Naive thymus-derived CD4-positive, alpha-beta T cell (primary cell): ENCODE results near the gene LANCL2. TPM values are rescaled to one million over a fixed set of nuclear protein-coding genes. Genes with fewer than 3 reads are reported as not detected.
"Not testable (repeated sequence)": the region's sequence is repeated elsewhere in the genome, so short reads cannot be mapped to it uniquely, and the experiment has no call there.

Source experiments
- ATAC-seq: fragments of 150-1000 bp; cut with Tn5 transposase; 2 replicates; pipeline ENCODE4 v1.10.0; 2021; ENCODE audit warnings: mild to moderate bottlenecking, moderate library complexity
- CTCF ChIA-PET: fragments of 350-600 bp; sonication (Branson Sonifier 250); formaldehyde crosslinking; loops from one replicate; lab custom pipeline; 2021; ENCODE audit warnings: antibody characterized with exemption; lab: Charles Lee
- POLR2A ChIA-PET: fragments of 350-600 bp; sonication (Branson Sonifier 250); formaldehyde crosslinking; loops from one replicate; lab custom pipeline; 2021; ENCODE audit warnings: antibody characterized with exemption, inconsistent platforms; lab: Charles Lee
- DNase-seq, 9 donors: peaks; one replicate each; pipeline versions ENCODE4 v3.0.0 to v3.0.0-alpha.2; 2020 to 2022; ENCODE audit warnings: mixed read lengths in 1 of 9
- H3K27ac ChIP-seq: one replicate; pipeline ENCODE4 v1.7.0; 2013; ENCODE audit warnings: mild to moderate bottlenecking, low read depth, low read length, moderate library complexity
- H3K27me3 ChIP-seq, 2 donors: one replicate each; pipeline ENCODE4 v1.7.0; 2013; ENCODE audit warnings: low read length in 2 of 2, mild to moderate bottlenecking in 2 of 2, moderate library complexity in 2 of 2; ENCODE audit not compliant: control insufficient read depth in 2 of 2, insufficient read depth in 2 of 2
- H3K36me3 ChIP-seq, 3 experiments: 1 replicate in 2 of 3; 2 replicates in 1 of 3; pipeline ENCODE4 v1.7.0; 2013; ENCODE audit warnings: low read length in 3 of 3, mild to moderate bottlenecking in 3 of 3, moderate library complexity in 1 of 3; ENCODE audit not compliant: insufficient read depth in 3 of 3, control insufficient read depth in 2 of 3
- H3K4me1 ChIP-seq, 2 donors: one replicate each; pipeline ENCODE4 v1.7.0; 2013; ENCODE audit warnings: low read length in 2 of 2, mild to moderate bottlenecking in 2 of 2, moderate library complexity in 1 of 2; ENCODE audit not compliant: control insufficient read depth in 2 of 2, insufficient read depth in 2 of 2
- H3K4me3 ChIP-seq: 2 replicates; pipeline ENCODE4 v1.7.0; 2013; ENCODE audit warnings: mild to moderate bottlenecking, low read length
- H3K9me3 ChIP-seq, 3 experiments: 1 replicate in 2 of 3; 2 replicates in 1 of 3; pipeline ENCODE4 v1.7.0; 2013; ENCODE audit warnings: low read length in 3 of 3; ENCODE audit not compliant: control insufficient read depth in 2 of 3
- H3K27ac Mint-ChIP-seq, 9 donors: one replicate each; pipeline ENCODE4 v1.8.0; 2020 to 2022; ENCODE audit warnings: mixed read lengths in 9 of 9, mild to moderate bottlenecking in 8 of 9, moderate library complexity in 5 of 9, inconsistent platforms in 2 of 9
- H3K27me3 Mint-ChIP-seq, 5 donors: one replicate each; pipeline ENCODE4 v1.8.0; 2021 to 2022; ENCODE audit warnings: mixed read lengths in 5 of 5, mild to moderate bottlenecking in 1 of 5
- H3K36me3 Mint-ChIP-seq, 5 donors: one replicate each; pipeline ENCODE4 v1.8.0; 2020 to 2022; ENCODE audit warnings: mixed read lengths in 5 of 5, mild to moderate bottlenecking in 3 of 5, inconsistent platforms in 1 of 5
- H3K4me1 Mint-ChIP-seq, 7 donors: one replicate each; pipeline ENCODE4 v1.8.0; 2020 to 2022; ENCODE audit warnings: mixed read lengths in 7 of 7, mild to moderate bottlenecking in 3 of 7, inconsistent platforms in 1 of 7
- H3K4me3 Mint-ChIP-seq, 10 donors: one replicate each; pipeline ENCODE4 v1.8.0; 2020 to 2022; ENCODE audit warnings: mild to moderate bottlenecking in 10 of 10, mixed read lengths in 10 of 10, moderate library complexity in 6 of 10, inconsistent platforms in 2 of 10
- H3K9me3 Mint-ChIP-seq, 11 donors: one replicate each; pipeline ENCODE4 v1.8.0; 2020 to 2022; ENCODE audit warnings: mixed read lengths in 11 of 11, mild to moderate bottlenecking in 4 of 11, inconsistent platforms in 1 of 11, moderate library complexity in 1 of 11
- intact Hi-C, 2 donors: fragments of 100-400 bp; cut with micrococcal nuclease; formaldehyde crosslinking; loops; one replicate each; pipeline ENCODE4 v1.15.1; 2023
- polyA plus RNA-seq, 2 donors: library from polyadenylated mRNA; unstranded; fragments of 300-500 nt; fragmentation: Illumina TruSeq; gene quantifications; one replicate each; pipeline ENCODE4 v1.2.3, GENCODE V29; 2021
- total RNA-seq, 6 experiments: library from RNA in 5 of 6; stranded (reverse) in 5 of 6; gene quantifications; 1 replicate in 5 of 6; 2 replicates in 1 of 6; pipeline ENCODE4 v1.2.3 and lab custom pipeline; 2021 to 2026

LANCL2 gene
- total and polyA plus RNA-seq, 7 experiments from 2014 or later, result 4.8 to 10.5 (median 8.2) TPM

GRCh38 chr7:55397617-55398016 lies 32.5 kb downstream of the LANCL2 start:
- Mint-ChIP-seq H3K4me1 (peaks cover 0 to 2% (median 0%) of the 10 kb centered on the region in 7 donors), H3K36me3 (peaks cover 0 to 31% (median 6%) of the 10 kb centered on the region in 5 donors), H3K4me3 (no peak overlapping the region), H3K27me3 (no peaks in the 10 kb centered on the region), H3K9me3 (no peaks in the 10 kb centered on the region), H3K27ac (no peak overlapping the region)
- intact Hi-C loops, result no loop called here
- DNase-seq, result no peak
- Histone ChIP-seq H3K36me3 (no peaks in the 10 kb centered on the region), H3K9me3 (no peaks in the 10 kb centered on the region), H3K4me3 (no peak overlapping the region), H3K27me3 (no peaks in the 10 kb centered on the region), H3K4me1 (no peaks in the 10 kb centered on the region), H3K27ac (no peak overlapping the region)
- ATAC-seq, result no peak
- CTCF ChIA-PET, result no interaction called here
- POLR2A ChIA-PET, result interaction anchor here (0.9 kb wide), 1 partner anchor 10 kb away, joined by 4 read pairs; no protein-coding TSS in a partner anchor

- H3K9me3 Mint-ChIP-seq, result peaks cover 0 to 2% (median 0%) of the 10 kb centered on the region in 11 donors
- no peaks in the 10 kb centered on the region for H3K27me3 Mint-ChIP-seq
These were observed 35.1 kb downstream of the LANCL2 start for GRCh38 chr7:55400191-55400590.

GRCh38 chr7:55402506-55402905 lies 37.4 kb downstream of the LANCL2 start:
- H3K4me3 Mint-ChIP-seq, H3K27ac Mint-ChIP-seq, H3K36me3 ChIP-seq, POLR2A ChIA-PET, H3K4me1 Mint-ChIP-seq, DNase-seq, H3K4me3 ChIP-seq, H3K27me3 ChIP-seq, CTCF ChIA-PET, ATAC-seq, H3K4me1 ChIP-seq, H3K27me3 Mint-ChIP-seq, H3K9me3 Mint-ChIP-seq, H3K9me3 ChIP-seq, H3K27ac ChIP-seq, intact Hi-C loops: not testable (repeated sequence)
- peaks cover 5 to 47% (median 18%) of the 10 kb centered on the region in 5 donors for H3K36me3 Mint-ChIP-seq

More at GRCh38 chr7:55400191-55400590, 35.1 kb downstream of the LANCL2 start:
- Mint-ChIP-seq H3K4me1 (peaks cover 0 to 2% (median 0%) of the 10 kb centered on the region in 7 donors), H3K36me3 (peaks cover 0 to 40% (median 15%) of the 10 kb centered on the region in 5 donors), H3K27ac (no peak overlapping the region), H3K4me3 (no peak overlapping the region)
- ChIA-PET CTCF (interaction anchor here (1.3 kb wide), 1 partner anchor 15 kb away, joined by 5 read pairs; no protein-coding TSS in a partner anchor), POLR2A (interaction anchor here (0.7 kb wide), 2 partner anchors 34 to 93 kb away, joined by 3 to 4 read pairs; no protein-coding TSS in a partner anchor)
- no peak for ATAC-seq
- Histone ChIP-seq H3K36me3 (no peaks in the 10 kb centered on the region), H3K9me3 (no peaks in the 10 kb centered on the region), H3K27me3 (no peaks in the 10 kb centered on the region), H3K4me3 (no peak overlapping the region), H3K27ac (no peak overlapping the region), H3K4me1 (no peaks in the 10 kb centered on the region)
- no peak for DNase-seq
- intact Hi-C loops, result no loop called here

GRCh38 chr7:55405856-55406541 lies 40.9 kb downstream of the LANCL2 start:
- Mint-ChIP-seq H3K27ac (peak overlapping the region in 3 of 9 donors; percentile 9 to 46 (median 44)), H3K36me3 (peaks cover 5 to 34% (median 16%) of the 10 kb centered on the region in 5 donors), H3K9me3 (peaks cover 0 to 2% (median 0%) of the 10 kb centered on the region in 11 donors), H3K27me3 (no peaks in the 10 kb centered on the region), H3K4me3 (no peak overlapping the region), H3K4me1 (no peaks in the 10 kb centered on the region)
- Histone ChIP-seq H3K9me3 (no peaks in the 10 kb centered on the region), H3K27me3 (no peaks in the 10 kb centered on the region), H3K27ac (no peak overlapping the region), H3K36me3 (peaks cover 0 to 10% (median 0%) of the 10 kb centered on the region in 3 experiments), H3K4me1 (no peaks in the 10 kb centered on the region), H3K4me3 (no peak overlapping the region)
- DNase-seq (no peak), ATAC-seq (no peak)
- intact Hi-C loops, result no loop called here
- ChIA-PET CTCF (no interaction called here), POLR2A (no interaction called here)

GRCh38 chr7:55409482-55410225 lies 44.5 kb downstream of the LANCL2 start:
- Histone ChIP-seq H3K4me1 (no peaks in the 10 kb centered on the region), H3K27me3 (no peaks in the 10 kb centered on the region), H3K36me3 (peaks cover 0 to 21% (median 0%) of the 10 kb centered on the region in 3 experiments), H3K4me3 (no peak overlapping the region), H3K27ac (no peak overlapping the region), H3K9me3 (no peaks in the 10 kb centered on the region)
- intact Hi-C loops, result no loop called here
- ChIA-PET CTCF (interaction anchor here (0.7 kb wide), 1 partner anchor 184 kb away, joined by 3 read pairs; no protein-coding TSS in a partner anchor), POLR2A (no interaction called here)
- ATAC-seq (no peak), DNase-seq (no peak)
- Mint-ChIP-seq H3K9me3 (no peaks in the 10 kb centered on the region), H3K4me3 (no peak overlapping the region), H3K36me3 (peaks cover 0 to 30% (median 4%) of the 10 kb centered on the region in 5 donors), H3K4me1 (peaks cover 0 to 1% (median 0%) of the 10 kb centered on the region in 7 donors), H3K27me3 (no peaks in the 10 kb centered on the region), H3K27ac (peak overlapping the region in 1 of 9 donors; percentile 20)

- Mint-ChIP-seq H3K4me1 (peaks cover 0 to 5% (median 2%) of the 10 kb centered on the region in 7 donors), H3K9me3 (no peaks in the 10 kb centered on the region), H3K27me3 (no peaks in the 10 kb centered on the region), H3K4me3 (no peak overlapping the region), H3K36me3 (peaks cover 0 to 21% (median 2%) of the 10 kb centered on the region in 5 donors), H3K27ac (peak overlapping the region in 1 of 9 donors; percentile 2)
- no peak for DNase-seq
- Histone ChIP-seq H3K36me3 (peaks cover 0 to 21% (median 0%) of the 10 kb centered on the region in 3 experiments), H3K4me3 (no peak overlapping the region), H3K27ac (no peak overlapping the region), H3K9me3 (no peaks in the 10 kb centered on the region), H3K4me1 (no peaks in the 10 kb centered on the region), H3K27me3 (no peaks in the 10 kb centered on the region)
- ChIA-PET POLR2A (no interaction called here), CTCF (interaction anchor here (0.5 kb wide), 1 partner anchor 202 kb away, joined by 3 read pairs; no protein-coding TSS in a partner anchor)
- intact Hi-C loops, result no loop called here
- ATAC-seq, result no peak
These were observed 45.6 kb downstream of the LANCL2 start for GRCh38 chr7:55410667-55411239.
